UCSD-AML1 (cell line): Measurements from ENCODE around the gene CHSY1.
"Not testable (repeated sequence)": the region's sequence is repeated elsewhere in the genome, so short reads cannot be mapped to it uniquely, and the experiment has no call there.

Source experiments
- DNase-seq: peaks from one replicate; lab custom pipeline; 2025; ENCODE audit not compliant: unreplicated experiment; lab: John Stamatoyannopoulos, UW

Gene CHSY1

DNA sequence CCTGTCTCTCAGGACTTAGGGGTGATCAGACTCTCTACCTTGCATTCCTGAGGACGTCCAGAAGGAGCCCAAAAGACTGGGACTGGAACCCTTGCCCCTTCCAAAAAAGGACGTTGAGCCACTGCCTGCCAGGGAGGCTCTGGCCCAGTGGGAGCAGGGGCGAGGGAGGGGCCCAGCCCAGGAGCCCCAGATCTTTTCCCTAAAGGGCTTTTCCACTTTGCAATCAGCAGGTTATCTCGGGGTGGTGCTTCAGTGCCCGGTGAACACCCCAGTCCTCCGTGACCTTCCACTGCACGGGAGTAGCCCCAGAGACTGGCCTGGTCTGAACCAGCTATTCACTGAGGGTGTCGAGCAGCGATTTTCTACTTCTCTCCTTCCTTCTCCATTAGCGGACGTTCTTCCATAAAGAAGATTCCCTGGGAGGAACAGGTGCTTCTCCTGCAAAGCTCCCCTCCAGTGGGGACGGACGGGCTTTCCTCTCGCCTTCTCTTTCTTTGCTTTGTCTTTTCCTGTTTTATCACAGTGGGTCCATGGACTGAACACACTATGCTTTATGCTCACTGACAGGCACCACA is 113.7 kb downstream of the CHSY1 start:
- DNase-seq = no peak

DNA sequence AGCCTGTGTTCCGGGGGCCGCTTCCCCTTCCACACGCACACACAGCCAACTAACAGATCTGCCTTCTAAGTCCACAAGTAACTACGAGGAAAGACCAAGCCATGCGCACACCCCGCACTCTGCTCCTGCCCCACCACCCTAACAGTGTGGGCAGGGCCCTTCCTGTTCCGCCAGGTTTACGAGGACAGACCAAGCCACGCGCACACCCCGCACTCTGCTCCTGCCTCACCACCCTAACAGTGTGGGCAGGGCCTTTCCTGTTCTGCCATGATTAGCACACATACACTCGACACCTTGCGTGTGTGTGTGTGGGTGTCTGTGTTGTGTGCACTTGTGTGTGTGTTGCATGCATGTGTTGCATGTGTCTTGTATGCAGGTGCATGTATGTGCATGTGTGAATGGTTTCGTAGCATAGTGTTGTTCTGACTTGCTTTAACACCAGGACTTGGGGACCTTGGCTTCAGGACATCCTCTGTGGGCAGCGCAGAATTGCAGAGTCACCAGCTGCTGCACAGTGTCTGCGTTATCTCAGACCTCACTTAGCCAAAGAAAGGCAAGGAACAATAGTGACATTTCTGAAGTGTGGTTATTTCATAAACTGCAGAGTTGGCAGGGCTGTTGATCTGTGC is 114.4 kb downstream of the CHSY1 start:
- peak; percentile 88 for DNase-seq

DNA sequence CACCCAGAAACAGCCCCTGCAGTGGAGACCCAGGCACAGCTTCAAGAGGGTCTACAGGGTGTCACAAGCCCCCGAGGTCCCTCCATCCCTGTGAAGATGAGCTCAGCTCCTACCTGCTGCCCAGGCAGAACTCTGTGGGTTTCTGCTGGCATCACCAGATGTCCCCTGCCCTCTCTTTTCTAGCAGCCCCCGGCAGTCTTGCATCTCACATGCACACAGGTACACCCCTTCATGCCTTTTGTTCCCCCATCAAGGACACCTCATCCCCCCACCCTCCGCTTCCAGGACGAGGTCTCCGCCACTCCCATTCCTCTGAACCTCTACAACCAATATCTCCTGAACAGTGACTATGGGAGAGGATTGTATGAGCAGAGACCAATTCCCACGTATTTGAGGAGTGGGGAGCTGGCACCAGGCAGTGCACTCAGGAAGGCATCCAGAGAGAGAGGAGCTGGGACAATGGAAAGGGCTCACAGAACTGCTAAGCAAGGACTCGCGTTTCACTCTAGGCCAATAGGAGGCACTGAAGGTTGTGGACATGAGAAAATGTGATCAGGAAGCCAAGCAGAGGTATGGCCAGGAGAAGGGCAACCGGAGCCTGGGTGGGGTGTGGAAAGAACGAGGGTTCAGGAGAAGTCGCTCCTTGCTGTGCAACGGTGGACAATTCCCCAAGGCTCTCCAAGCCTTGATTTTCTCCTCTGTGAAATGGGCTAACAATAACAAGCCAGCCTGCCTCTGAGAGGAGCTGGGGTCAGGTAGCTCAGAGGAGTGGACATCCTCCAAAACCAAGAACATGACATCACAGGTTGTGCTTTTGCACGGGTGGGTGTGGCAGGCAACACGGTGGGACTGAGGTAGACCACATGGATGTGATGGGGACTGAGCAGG is 115.2 kb downstream of the CHSY1 start:
- no peak for DNase-seq

DNA sequence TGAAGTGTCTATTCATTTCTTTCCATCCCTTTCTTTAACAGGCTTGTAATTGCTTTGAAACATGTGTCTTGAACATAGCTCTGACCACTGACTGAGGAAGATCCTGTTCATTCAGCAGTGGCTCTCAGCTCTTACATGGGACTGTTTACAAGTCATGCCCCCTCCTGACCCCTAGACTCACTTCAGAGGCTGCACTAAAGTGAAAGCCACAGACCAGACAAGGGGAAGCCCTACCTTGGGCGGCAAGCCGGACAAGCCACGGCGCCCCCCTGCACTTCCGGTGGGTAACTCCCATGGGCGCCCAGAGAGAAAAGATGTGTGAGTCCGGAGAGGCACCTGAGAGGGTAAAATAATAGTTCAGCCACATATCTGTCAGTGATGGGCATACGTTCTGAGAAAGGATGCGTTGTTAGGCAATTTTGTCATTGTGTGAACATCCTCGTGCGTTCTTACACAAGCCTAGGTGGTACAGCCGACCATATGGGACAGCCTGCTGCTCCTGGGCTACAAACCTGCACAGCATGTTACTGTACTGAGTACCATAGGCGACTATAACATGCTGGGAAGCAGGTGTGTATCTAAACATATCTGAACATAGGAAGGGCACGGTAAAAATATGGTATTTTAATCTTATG is 116.2 kb downstream of the CHSY1 start:
- DNase-seq = peak; percentile 57

DNA sequence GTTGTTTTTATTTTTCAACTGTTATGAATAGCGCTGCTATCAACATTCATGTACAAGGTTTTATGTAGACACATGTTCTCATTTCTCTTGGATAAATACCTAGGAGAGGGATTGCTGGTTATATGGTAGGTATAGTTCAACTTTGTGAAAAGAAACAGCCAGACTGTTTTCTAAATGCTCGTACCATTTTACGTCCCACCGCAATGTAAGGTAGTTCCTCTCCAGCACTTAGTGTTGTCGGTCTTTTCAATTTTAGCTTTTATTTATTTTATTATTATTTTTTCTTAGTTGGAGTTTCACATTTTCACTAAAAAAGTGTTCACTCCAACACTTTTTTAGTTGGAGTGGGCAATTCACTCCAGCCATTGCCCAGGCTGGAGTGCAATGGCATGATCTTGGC is 117.1 kb downstream of the CHSY1 start:
- no peak for DNase-seq

DNA sequence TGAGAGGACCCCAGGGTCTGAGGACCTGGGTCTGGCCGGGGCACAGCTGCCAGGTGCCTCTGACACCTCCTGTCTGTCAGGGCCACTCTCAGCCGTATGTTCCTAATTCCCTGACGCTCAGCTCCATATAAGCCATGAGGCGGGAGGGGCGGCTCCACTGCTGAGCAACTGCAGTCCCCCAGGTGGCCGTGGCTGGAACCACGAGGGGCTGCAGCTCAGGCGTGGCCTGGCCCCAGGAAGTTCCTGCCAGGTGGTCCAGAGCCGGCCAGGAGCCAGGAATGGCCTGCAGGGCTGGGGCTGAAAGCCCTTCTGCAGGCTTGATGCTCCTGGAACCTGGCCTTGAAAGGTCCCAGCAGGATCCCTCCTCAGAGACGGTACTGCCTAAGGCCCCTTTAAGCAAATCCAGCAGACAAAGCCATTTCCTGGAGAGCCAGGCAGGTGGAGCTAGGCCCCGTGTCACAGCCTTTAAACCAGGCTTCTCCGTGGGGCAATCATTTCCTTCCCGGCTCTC is 118.0 kb downstream of the CHSY1 start:
- no peak for DNase-seq

DNA sequence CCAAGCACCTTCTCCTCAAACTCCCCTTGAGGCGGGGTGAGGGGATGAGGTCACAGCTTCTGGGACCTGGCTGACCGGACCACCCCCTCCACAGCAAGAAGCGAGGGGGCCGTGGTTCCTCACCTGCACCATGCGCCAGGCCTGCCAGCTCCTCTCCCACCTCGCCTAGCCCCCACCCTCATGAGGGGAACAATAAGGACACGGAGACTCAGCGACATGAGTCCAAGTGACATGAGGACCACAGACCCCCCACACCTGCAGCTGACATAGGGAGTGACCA is 118.7 kb downstream of the CHSY1 start:
- no peak for DNase-seq

DNA sequence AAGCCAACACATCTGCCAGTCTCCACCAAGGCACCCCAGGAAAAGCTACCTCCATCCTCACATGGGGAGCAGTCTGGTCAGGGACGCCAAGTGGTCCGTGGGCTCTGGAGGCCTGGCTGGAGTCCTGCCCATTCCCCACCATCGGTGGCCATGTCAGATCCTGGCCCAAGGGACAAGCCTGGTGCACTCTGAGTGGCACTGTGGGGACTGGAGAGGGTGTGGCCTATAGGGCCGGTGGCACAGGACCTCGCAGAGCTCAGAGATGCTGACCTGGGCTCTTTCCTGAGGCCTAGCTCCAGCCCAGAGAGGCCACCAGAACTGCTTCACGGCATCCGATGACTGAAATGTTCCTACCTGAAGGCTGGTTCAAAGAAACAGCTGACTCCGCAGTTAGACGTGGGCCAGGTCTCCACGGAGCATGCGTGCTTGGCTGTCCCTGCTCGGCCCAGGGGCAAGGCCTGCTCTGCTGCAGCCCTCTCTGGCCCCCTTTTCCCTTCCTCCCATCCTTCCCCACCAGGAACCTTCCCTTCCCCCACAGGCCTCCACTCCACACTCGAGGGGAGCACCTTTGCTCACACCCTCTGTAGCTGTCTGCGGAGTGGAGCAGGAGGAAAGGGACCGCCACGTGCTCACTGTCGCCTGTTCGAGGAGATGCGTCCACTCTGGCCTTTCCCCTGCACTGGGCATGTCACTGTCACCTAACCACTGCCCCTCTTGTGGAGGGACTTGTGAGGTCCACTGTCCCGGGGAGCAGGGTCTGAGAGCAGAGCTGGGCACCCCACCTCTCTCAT is 119.3 kb downstream of the CHSY1 start:
- no peak for DNase-seq

DNA sequence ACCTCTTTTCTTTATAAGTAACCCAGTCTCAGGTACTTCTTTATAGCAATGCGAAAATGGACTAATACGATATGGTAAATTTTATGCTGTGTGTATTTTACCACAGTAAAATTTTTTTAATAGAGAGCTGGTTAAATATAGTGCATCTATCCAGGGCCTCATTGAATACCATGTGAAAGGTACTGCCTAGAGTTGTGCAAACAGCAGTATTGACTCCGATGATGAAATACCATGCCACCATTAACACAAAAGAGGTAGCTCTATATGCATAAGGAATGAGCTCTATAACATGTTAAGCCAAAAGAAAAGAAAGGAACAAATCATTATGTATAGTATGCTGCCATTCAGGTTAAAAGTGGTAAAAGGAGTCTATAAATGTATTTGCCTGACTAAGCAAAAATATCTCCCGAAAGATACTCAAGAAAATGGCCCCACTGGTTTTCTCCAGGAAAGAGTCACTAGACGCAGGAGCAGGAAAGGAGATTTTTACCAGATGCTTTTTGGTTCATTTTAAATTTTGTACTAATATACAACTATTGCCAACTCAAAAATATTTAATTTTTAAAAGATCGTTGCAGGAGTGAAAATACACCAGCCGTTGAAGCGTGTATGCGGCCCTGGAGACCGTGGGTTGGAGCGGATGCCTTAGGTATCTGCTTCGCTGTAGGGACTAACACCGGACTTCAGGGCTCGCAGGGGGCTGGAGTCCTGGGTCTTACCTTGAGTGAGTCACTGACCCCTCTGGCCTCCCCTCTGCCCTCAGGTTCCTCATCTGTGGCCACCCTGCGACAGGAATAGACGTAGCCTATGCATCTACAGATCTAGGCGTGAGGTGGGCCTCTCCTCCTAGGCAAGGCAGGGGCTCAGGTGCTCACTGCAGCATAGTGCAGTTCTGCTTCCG is 120.1 kb downstream of the CHSY1 start:
- DNase-seq = no peak

DNA sequence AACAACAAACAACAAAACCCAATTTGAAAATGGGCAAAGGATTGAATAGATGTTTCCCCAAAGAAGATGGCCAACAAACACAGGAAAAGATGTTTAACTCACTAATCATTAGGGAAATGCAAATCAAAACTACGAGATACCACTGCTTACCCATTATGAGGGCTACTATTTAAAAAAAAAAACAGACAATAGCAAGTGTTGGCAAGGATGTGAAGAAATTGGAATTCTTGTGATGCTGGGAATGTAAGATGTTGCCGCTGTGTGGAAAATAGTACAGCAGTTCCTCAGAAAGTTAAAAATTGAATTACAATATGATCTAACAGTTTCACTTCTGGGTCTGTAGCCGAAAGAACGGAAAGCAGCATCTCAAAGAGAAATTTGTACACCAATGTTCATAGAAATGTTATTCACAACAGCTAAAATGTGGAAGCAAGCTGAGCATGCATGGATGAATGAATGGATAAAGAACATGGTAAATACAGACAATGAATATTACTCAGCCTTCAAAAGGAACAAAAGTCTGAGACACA is 121.9 kb downstream of the CHSY1 start:
- no peak for DNase-seq

DNA sequence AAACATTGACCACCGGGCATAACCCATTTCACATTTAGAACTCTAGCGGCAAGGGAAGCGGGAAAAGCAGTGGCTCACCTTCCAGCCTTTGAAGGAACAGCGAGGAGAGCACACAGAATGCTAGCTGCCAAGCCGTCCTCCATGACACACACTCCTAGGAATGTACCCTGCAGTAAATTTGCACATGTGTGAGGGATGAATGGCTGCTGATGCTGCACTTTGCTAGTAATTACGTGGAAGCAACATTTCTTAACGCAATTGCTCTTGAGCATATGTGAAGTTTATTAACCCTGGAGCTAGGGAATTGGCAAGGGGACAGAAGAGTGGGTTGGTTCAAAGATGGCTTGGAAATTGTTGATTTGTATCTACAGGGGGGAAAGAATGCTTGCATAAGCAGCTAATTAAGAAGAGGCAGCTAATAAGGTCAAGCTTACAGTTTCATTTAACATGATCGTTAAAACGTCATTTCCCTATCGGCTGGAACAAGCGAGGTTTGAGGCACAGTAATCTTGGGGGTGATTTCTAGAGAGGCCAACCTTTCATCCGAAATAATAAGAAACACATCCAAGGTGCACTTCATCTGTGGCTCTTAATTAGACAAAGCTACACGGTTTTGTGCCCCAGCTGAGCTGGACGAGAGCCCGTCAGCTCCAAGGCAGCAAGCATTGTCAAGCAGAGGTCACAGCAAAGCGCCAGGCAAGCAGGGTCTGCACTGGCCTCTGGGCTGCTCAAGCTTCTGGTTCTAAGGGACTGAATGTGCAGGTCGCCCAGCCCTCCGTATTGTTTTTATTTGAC is 123.4 kb downstream of the CHSY1 start:
- DNase-seq = no peak

DNA sequence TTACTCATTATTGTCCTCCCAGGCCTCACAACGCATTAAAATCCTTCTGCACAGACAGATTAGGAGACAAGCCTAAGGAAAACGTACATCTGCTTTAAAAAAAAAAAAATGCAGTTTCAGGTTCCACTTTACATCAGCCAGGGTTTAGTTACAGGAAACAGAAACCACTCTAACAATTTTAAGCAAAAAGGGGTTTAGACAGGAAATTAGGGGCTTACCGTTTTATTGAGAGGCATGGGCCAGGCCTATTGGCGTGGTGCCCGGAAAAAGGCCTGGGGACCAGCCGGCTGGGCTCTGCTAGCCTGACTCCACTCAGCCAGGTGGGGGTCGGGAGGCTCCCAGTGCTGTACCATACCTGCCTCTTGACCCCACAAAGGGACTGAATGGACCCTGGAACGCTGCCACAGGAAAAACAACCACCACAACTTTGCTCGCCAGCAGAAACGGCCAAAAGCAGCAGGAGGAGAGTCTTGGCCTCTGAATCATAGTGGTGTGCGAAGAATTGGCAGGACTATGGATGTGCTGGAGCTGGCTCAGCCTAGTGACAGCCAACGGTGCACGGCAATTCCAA is 124.3 kb downstream of the CHSY1 start:
- peak; percentile 73 for DNase-seq

DNA sequence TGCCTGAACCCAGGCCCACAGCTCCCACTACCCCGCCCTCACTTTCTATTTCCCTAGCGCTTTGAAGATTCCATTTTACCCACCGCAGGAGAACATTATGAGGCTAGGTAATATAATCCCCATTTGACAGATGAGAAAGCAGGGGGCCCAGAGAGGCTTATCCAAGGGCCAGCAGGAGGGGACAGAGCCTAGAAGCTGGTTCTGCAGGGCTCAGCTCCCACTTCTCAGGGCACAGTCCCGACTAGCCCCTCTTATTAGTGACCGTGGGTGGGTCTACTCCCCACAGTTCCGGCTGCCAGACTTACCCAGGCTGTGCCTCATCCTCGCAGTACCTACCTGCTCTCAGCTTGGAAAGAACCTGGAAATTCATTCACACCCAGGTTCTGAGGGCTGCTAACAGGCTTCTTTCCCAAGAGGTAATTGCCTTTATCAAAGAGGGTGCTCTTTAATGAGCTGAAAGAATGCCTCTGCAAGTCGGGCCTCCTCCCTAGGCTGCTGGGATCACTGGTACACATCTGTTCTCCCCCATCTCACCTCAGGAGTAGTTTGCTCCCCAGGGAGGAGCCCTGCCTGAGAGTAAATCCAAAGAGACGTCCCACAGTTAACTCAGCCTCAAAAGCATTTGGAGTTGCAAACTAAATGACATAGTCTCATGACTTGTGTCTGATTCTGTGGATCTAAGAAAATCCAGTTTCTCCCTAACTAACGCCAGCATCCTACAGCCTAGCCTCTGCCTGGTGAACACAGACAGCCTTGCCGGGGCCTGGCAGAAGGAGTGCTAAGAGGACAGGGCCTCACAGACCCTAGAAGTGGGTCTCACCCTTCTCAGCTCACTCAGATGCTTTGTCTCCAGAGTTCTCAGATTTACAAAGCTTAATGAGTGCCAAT is 125.0 kb downstream of the CHSY1 start:
- DNase-seq = no peak

DNA sequence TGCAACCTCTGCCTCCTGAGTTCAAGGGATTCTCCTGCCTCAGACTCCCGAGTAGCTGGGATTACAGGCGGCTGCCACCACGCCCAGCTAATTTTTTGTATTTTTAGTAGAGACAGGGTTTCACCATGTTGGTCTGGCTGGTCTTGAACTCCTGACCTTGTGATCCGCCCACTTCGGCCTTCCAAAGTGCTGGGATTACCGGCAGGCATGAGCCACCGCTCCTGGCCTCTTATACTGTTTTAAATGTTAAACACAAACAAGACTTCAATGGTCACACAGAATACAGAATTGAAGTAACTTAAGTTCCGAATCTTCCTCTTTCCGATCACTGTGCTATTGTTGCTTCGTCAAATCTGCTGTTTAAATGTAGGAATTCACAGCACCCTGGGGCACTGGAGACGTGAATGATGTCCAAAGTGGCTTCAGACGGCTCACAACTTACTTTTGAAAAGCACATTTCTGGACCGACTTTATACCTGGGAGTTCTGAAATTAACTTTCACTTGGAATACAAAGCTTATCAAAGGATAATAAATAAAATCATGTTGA is 125.9 kb downstream of the CHSY1 start:
- DNase-seq = not testable (repeated sequence)
